Effector memory CD4-positive, alpha-beta T cell (primary cell): Measurements from ENCODE around the gene LDLRAD3.

ENCODE experiments used
- DNase-seq, 3 donors: peaks; one replicate each; pipeline ENCODE4 v3.0.0-alpha.2; 2020
- H3K27ac ChIP-seq: 2 replicates; pipeline ENCODE4 v1.7.0; 2013; ENCODE audit warnings: mild to moderate bottlenecking, low read length, moderate library complexity; ENCODE audit not compliant: insufficient read depth, poor library complexity, severe bottlenecking
- H3K27me3 ChIP-seq: replicated peaks from 2 replicates; pipeline ENCODE4 v1.7.0; 2013; ENCODE audit warnings: mild to moderate bottlenecking, low read length; ENCODE audit not compliant: insufficient read depth, control insufficient read depth, poor library complexity, severe bottlenecking
- H3K36me3 ChIP-seq: 2 replicates; pipeline ENCODE4 v1.7.0; 2013; ENCODE audit warnings: mild to moderate bottlenecking, low read length, moderate library complexity; ENCODE audit not compliant: control insufficient read depth, insufficient read depth
- H3K4me1 ChIP-seq: 2 replicates; pipeline ENCODE4 v1.7.0; 2013; ENCODE audit warnings: low read length, mild to moderate bottlenecking; ENCODE audit not compliant: control insufficient read depth, insufficient read depth, poor library complexity, severe bottlenecking
- H3K4me3 ChIP-seq: 2 replicates; pipeline ENCODE4 v1.7.0; 2013; ENCODE audit warnings: low read length, low read depth, mild to moderate bottlenecking; ENCODE audit not compliant: insufficient read depth, poor library complexity, severe bottlenecking
- H3K9me3 ChIP-seq: 2 replicates; pipeline ENCODE4 v1.7.0; 2013; ENCODE audit warnings: mild to moderate bottlenecking, low read length, moderate library complexity; ENCODE audit not compliant: control insufficient read depth

The LDLRAD3 gene

DNA sequence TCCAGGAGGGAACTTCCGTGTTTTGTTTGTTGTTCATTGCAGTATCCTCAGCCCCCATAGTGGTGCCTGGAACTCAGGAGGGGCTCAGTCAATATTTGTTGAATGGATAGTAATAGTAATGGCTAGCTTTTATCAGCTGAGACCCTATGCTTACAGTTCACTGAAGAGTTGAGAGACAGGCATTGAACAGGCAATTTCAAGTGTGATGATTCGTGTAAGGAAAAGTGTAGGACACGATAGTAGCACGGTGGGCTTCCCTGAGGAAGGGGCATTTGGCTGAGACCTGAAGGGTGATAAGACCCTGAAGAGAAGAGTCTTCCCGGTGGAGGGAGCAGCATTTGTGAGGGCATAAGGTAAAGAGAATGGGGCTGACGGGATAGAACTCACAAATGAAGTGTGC, 186.1 kb downstream of the LDLRAD3 start:
- DNase-seq: no peak
- no peaks in the 10 kb centered on the region for H3K4me1 ChIP-seq
- no peak overlapping the region for H3K4me3 ChIP-seq
- no peak overlapping the region for H3K27ac ChIP-seq
- H3K9me3 ChIP-seq: no peaks in the 10 kb centered on the region
- no peaks in the 10 kb centered on the region for H3K36me3 ChIP-seq
- H3K27me3 ChIP-seq: peaks cover 5% of the 10 kb centered on the region

- H3K27me3 ChIP-seq: peaks cover 5% of the 10 kb centered on the region
- H3K9me3 ChIP-seq: no peaks in the 10 kb centered on the region
- H3K27ac ChIP-seq: no peak overlapping the region
- no peak overlapping the region for H3K4me3 ChIP-seq
- H3K4me1 ChIP-seq: no peaks in the 10 kb centered on the region
- DNase-seq: no peak
- no peaks in the 10 kb centered on the region for H3K36me3 ChIP-seq
Measured at GRCh38 chr11:36130401-36130800, 186.5 kb downstream of the LDLRAD3 start.

DNA sequence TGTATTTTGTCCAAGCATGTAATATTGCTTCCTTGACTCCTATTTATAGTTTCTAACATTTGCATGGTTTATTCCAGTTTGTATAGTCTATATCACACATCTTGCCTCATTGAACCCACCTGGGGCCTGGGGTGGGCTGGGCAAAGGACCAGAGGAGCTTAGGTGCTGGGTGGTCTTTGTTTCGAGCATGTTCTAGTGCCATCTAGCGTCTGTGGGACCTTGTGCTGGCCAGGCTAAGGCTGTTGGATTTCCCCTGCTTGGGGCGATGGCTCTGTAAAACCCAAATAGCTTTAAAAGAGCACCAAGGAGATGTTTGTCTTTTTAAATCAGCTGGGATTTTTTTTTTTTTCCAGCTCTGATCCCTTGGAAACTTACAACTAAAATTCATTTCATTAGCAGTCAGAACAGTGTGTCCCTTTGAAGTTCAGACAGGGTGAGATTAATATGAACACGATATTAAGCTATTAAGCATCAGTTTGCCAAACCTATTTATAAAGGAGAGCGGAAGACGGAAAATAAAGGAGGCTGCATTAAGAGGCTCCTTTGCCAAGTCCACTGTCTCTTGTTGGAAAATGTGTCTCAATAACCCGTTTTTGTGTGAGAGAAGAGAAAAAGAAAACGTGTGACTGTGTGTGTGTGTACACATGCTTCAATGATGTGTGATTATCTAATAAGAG, 188.0 kb downstream of the LDLRAD3 start:
- Histone ChIP-seq H3K4me3 (no peak overlapping the region), H3K4me1 (no peaks in the 10 kb centered on the region), H3K27me3 (peaks cover 5% of the 10 kb centered on the region), H3K9me3 (no peaks in the 10 kb centered on the region), H3K36me3 (no peaks in the 10 kb centered on the region), H3K27ac (no peak overlapping the region)
- DNase-seq: no peak

DNA sequence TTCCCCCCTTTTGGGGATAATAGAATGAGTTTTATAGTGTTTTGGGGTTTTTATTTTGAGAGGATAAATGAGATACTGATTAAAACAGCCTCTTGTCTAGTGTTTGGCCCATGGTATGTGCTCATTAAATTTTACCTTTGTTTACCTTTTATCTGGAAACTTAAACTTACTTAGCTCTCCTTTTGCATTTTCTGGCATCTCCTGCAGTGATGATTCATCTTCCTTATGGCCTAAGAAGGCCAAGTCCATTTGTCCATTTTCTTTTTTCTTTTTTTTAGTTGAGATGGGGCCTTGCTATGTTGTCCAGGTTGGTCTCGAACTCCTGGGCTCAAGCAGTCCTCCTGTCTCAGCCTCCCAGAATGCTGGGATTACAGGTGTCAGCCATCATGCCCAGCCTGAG, 189.1 kb downstream of the LDLRAD3 start:
- Histone ChIP-seq H3K36me3 (no peaks in the 10 kb centered on the region), H3K4me3 (no peak overlapping the region), H3K4me1 (no peaks in the 10 kb centered on the region), H3K27ac (no peak overlapping the region), H3K9me3 (no peaks in the 10 kb centered on the region), H3K27me3 (peaks cover 5% of the 10 kb centered on the region)
- DNase-seq: no peak

GRCh38 chr11:36135076-36135475, 191.2 kb downstream of the LDLRAD3 start:
- Histone ChIP-seq H3K4me1 (no peaks in the 10 kb centered on the region), H3K9me3 (no peaks in the 10 kb centered on the region), H3K36me3 (no peaks in the 10 kb centered on the region), H3K27me3 (no peaks in the 10 kb centered on the region), H3K27ac (no peak overlapping the region), H3K4me3 (no peak overlapping the region)
- no peak for DNase-seq

DNA sequence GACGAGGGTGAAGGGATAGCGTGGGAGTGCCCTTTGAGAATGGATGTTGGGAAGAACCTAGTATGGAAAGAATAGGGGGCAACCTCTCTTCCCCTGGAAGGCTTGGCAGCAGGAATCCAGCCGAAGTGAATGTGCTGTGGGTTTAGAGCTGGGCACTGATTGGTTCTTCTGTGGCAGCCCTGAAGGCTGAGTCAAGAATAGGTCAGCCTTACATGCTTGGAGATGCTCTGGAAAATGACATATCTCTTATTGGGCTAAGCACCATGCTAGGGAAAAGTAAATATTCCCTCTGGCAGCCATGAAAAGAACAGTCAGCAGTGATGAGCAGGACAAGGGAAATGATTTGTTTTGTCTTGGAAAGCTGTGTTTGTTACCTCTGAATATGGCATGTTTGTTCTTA, 195.9 kb downstream of the LDLRAD3 start:
- H3K4me1 ChIP-seq: no peaks in the 10 kb centered on the region
- H3K4me3 ChIP-seq: no peak overlapping the region
- no peaks in the 10 kb centered on the region for H3K27me3 ChIP-seq
- H3K27ac ChIP-seq: no peak overlapping the region
- no peak for DNase-seq
- no peaks in the 10 kb centered on the region for H3K9me3 ChIP-seq
- H3K36me3 ChIP-seq: no peaks in the 10 kb centered on the region

- Histone ChIP-seq H3K27me3 (no peaks in the 10 kb centered on the region), H3K4me1 (no peaks in the 10 kb centered on the region), H3K27ac (no peak overlapping the region), H3K4me3 (no peak overlapping the region), H3K9me3 (no peaks in the 10 kb centered on the region), H3K36me3 (no peaks in the 10 kb centered on the region)
- no peak for DNase-seq
Measured at GRCh38 chr11:36141196-36141953, 197.5 kb downstream of the LDLRAD3 start.

DNA sequence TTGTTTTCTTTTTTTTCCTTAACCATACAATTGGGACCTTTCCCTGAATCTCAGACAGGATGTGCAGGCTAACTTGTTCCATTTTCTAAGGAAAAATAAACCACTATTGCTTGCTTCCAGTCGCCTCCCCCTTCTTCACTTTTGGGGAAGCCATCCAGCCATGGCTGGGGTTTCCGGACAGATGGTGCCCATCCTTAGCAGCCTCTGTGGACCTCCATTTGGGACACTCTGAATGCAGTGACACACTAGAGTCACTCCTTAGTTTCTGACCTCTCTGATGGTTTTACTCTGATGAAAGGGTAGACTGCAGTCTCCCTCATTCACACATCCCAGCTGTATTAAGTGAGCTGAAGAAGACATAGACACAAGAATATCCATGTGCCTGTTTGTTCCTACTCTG, 198.1 kb downstream of the LDLRAD3 start:
- H3K4me3 ChIP-seq: no peak overlapping the region
- DNase-seq: no peak
- no peaks in the 10 kb centered on the region for H3K4me1 ChIP-seq
- no peak overlapping the region for H3K27ac ChIP-seq
- no peaks in the 10 kb centered on the region for H3K9me3 ChIP-seq
- no peaks in the 10 kb centered on the region for H3K27me3 ChIP-seq
- H3K36me3 ChIP-seq: no peaks in the 10 kb centered on the region

- no peaks in the 10 kb centered on the region for H3K36me3 ChIP-seq
- no peak for DNase-seq
- H3K4me3 ChIP-seq: no peak overlapping the region
- no peaks in the 10 kb centered on the region for H3K9me3 ChIP-seq
- no peaks in the 10 kb centered on the region for H3K4me1 ChIP-seq
- no peak overlapping the region for H3K27ac ChIP-seq
- no peaks in the 10 kb centered on the region for H3K27me3 ChIP-seq
Measured at GRCh38 chr11:36142439-36142838, 198.6 kb downstream of the LDLRAD3 start.

DNA sequence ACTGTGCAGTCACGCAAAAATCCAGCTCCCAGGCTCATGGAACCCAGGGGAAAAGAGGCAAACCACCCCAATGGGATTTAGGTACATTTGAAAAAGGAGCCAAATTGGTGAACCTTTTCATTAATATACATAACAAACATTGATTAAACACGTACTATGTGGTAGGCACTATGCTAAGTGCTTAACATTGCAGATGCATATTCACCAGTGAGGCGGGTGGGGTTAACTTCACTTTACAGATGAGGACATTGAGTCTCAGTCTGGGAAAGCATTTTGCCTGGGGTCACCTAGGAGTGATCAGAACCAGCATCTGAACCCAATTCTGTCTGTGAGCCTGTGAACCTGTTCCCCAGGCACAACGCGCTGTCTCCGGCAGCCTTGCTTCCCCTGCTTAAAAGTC, 199.0 kb downstream of the LDLRAD3 start:
- no peak overlapping the region for H3K27ac ChIP-seq
- no peaks in the 10 kb centered on the region for H3K9me3 ChIP-seq
- no peak overlapping the region for H3K4me3 ChIP-seq
- DNase-seq: no peak
- H3K36me3 ChIP-seq: no peaks in the 10 kb centered on the region
- no peaks in the 10 kb centered on the region for H3K27me3 ChIP-seq
- no peaks in the 10 kb centered on the region for H3K4me1 ChIP-seq
